Suprapubic skin (tissue), 4 donors: ENCODE results near the gene SORCS2. TPM values are rescaled to one million over a fixed set of nuclear protein-coding genes. Genes with fewer than 3 reads are reported as not detected.

ENCODE experiments used
- DNase-seq, 2 donors: peaks; one replicate each; pipeline ENCODE4 v3.0.0-alpha.2; 2019; ENCODE audit warnings: low spot score in 2 of 2
- H3K27ac ChIP-seq: fragments of 200-600 bp; sonication (generic); one replicate; pipeline ENCODE4 v1.5.1; 2019
- H3K27me3 ChIP-seq: fragments of 200-600 bp; sonication (generic); one replicate; pipeline ENCODE4 v1.5.1; 2019
- H3K36me3 ChIP-seq: fragments of 200-600 bp; sonication (generic); one replicate; pipeline ENCODE4 v1.5.1; 2019
- H3K4me1 ChIP-seq: fragments of 200-600 bp; sonication (generic); one replicate; pipeline ENCODE4 v1.5.1; 2019
- H3K4me3 ChIP-seq: fragments of 200-600 bp; sonication (generic); one replicate; pipeline ENCODE4 v1.5.1; 2019; ENCODE audit warnings: mild to moderate bottlenecking
- H3K9me3 ChIP-seq: fragments of 200-600 bp; sonication (generic); one replicate; pipeline ENCODE4 v1.5.1; 2019
- EP300 ChIP-seq: sonication (generic); formaldehyde crosslinking; IDR thresholded peaks from one replicate; pipeline ENCODE4 v1.6.1; 2017; ENCODE audit warnings: antibody characterized with exemption
- POLR2A ChIP-seq, 2 donors: fragments of 450-650 bp; IDR thresholded peaks; one replicate each; pipeline ENCODE4 v1.6.1; 2017; ENCODE audit warnings: antibody characterized with exemption in 2 of 2, mild to moderate bottlenecking in 2 of 2, moderate library complexity in 2 of 2
- POLR2AphosphoS5 ChIP-seq, 3 donors: sonication (generic); formaldehyde crosslinking; IDR thresholded peaks; one replicate each; pipeline ENCODE4 v1.6.1; 2017; ENCODE audit warnings: antibody characterized with exemption in 3 of 3
- WGBS: methylation state at CpG from one replicate; pipeline ENCODE4 v1.1.5; 2018; 5-methylcytosine and 5-hydroxymethylcytosine counted together
- total RNA-seq, 4 donors: library from RNA; depleted of rRNA; stranded (reverse); fragments of >200 nt; gene quantifications; one replicate each; pipeline ENCODE4 v1.1.0, GENCODE V29; 2016
- TF ChIP-seq, protein P1 (sequence below), 2 donors: fragments of 200-600 bp in 1 of 2; fragments of 450-650 bp in 1 of 2; sonication (generic) in 1 of 2; IDR thresholded peaks; one replicate each; pipeline ENCODE4 v1.5.1; 2016 to 2019; ENCODE audit warnings: antibody characterized with exemption in 2 of 2, mild to moderate bottlenecking in 1 of 2, moderate library complexity in 1 of 2

The SORCS2 gene
- total RNA-seq, 4 donors from 2014 or later = 0.94 to 4.6 (median 1.3) TPM

DNA sequence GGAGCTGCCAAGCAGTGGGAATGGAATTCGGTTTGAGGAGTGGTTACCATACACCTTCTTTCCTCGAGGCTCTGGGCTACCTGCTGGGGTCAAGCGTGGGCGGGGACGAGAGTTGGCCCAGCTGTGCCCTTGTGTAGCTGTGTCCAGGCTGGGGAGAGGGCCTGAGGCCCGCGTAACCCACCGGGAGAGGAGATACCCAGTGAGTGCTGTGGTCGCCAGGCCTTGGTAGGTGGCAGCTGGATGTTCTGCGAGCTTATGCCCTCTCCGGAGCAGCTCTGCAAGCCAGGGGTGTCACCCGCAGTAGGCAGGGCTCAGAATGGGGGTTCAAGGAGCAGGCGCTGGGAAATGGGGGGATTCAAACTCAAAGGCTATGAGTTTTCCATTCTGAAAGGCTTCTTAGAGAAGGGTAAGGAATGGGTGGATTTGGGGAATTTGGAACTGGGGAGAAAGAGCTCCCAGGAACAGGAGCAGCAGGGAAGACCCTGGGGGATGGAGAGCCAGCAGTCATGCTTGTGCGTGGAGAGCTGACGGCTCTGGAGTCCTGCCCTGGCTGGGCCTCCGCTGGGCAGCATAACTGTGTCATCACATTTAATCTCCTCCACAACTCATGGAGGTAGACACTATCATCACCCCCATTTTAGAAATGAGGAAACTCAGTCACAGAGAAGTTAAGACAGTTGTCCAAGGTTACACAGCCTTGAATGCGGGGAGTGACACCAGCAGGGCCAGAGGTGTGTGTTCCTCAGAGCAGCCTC, 117.5 kb downstream of the SORCS2 start:
- 74% methylated on average over 16 of the region's 17 CpGs for WGBS
- no peaks in the 10 kb centered on the region for H3K4me1 ChIP-seq
- no peak overlapping the region for H3K27ac ChIP-seq
- no peak for DNase-seq
- H3K36me3 ChIP-seq = no peaks in the 10 kb centered on the region
- peaks cover 25% of the 10 kb centered on the region for H3K27me3 ChIP-seq
- no peaks in the 10 kb centered on the region for H3K9me3 ChIP-seq
- no peak overlapping the region for H3K4me3 ChIP-seq
- no peak for TF ChIP-seq POLR2AphosphoS5 (IDR thresholded peaks at IDR 0.05)
- TF ChIP-seq EP300 = no peak
- no peak for TF ChIP-seq POLR2A (IDR thresholded peaks at IDR 0.05)
- TF ChIP-seq, protein P1, sequence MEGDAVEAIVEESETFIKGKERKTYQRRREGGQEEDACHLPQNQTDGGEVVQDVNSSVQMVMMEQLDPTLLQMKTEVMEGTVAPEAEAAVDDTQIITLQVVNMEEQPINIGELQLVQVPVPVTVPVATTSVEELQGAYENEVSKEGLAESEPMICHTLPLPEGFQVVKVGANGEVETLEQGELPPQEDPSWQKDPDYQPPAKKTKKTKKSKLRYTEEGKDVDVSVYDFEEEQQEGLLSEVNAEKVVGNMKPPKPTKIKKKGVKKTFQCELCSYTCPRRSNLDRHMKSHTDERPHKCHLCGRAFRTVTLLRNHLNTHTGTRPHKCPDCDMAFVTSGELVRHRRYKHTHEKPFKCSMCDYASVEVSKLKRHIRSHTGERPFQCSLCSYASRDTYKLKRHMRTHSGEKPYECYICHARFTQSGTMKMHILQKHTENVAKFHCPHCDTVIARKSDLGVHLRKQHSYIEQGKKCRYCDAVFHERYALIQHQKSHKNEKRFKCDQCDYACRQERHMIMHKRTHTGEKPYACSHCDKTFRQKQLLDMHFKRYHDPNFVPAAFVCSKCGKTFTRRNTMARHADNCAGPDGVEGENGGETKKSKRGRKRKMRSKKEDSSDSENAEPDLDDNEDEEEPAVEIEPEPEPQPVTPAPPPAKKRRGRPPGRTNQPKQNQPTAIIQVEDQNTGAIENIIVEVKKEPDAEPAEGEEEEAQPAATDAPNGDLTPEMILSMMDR (IDR thresholded peaks at IDR 0.05) = no peak

DNA sequence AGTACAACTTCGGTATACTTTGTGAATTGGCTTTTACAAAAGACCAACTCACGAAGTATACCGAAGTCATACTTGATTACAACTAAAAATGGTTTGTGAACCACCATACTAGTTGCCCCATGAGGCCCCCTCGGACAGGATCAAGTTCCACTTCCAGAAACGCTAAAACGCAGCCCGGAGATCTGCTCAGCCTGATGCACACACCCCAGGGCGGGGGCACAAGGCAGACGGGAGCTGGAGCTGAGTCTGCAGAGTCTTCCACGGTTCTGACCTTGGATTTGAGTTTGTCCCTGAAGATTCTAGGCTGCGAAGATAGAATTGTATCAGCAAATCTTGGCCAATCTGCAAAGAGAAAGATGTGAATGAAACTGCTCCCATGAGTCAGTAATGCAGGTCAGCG, 118.1 kb downstream of the SORCS2 start:
- Histone ChIP-seq H3K9me3 (no peaks in the 10 kb centered on the region), H3K4me1 (no peaks in the 10 kb centered on the region), H3K27ac (no peak overlapping the region), H3K36me3 (no peaks in the 10 kb centered on the region), H3K27me3 (peaks cover 25% of the 10 kb centered on the region), H3K4me3 (no peak overlapping the region)
- no peak for DNase-seq
- TF ChIP-seq POLR2AphosphoS5 (IDR thresholded peaks at IDR 0.05) (no peak), EP300 (no peak), POLR2A (IDR thresholded peaks at IDR 0.05) (no peak)
- TF ChIP-seq, protein P1 (IDR thresholded peaks at IDR 0.05) = no peak
- 69% methylated on average over 12 of the region's 12 CpGs for WGBS

DNA sequence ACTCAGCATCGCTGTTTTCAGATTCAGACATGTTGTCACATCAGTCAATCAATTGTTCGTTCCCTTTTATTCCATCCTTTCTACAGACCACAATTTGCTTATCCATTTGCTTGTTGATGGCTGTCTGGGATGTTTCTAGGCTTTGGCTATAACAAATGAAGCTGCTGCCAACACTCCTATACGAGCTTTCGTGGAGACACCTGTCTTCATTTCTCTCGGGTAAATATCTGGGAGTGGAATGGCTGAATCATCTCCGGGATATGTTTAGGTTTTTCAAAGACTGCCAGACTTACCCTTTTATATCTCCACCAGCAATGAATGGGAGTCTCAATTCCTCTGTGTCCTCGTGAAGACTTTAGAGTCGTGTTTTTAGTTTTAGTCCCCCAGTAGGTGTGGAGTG, 118.9 kb downstream of the SORCS2 start:
- Histone ChIP-seq H3K27me3 (peaks cover 19% of the 10 kb centered on the region), H3K36me3 (no peaks in the 10 kb centered on the region), H3K4me3 (no peak overlapping the region), H3K4me1 (no peaks in the 10 kb centered on the region), H3K9me3 (no peaks in the 10 kb centered on the region), H3K27ac (no peak overlapping the region)
- WGBS = 72% methylated on average over 8 of the region's 8 CpGs
- DNase-seq = no peak
- TF ChIP-seq POLR2A (IDR thresholded peaks at IDR 0.05) (no peak), POLR2AphosphoS5 (IDR thresholded peaks at IDR 0.05) (no peak), EP300 (no peak)
- TF ChIP-seq, protein P1 (IDR thresholded peaks at IDR 0.05) = no peak

DNA sequence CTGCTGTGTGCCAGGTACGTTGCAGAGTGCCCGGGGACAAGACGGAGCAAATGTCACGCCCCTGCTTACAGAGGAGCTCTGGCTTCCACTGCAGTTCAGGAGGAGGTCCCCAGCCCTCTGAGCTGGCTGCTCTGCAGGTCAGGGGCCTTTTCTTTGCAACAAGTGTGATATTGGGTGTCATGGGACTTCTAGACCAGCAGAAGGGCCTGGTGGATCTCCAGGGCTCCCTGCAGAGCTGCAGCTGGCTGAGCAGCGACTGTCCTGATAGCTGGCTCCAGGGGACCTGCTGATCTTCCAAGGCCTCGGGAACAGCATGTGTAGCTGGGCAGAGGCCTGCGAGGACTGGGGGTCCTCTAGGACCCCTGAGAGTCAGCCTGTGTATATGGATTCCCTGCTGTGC, 120.4 kb downstream of the SORCS2 start:
- Histone ChIP-seq H3K36me3 (no peaks in the 10 kb centered on the region), H3K27me3 (peaks cover 10% of the 10 kb centered on the region), H3K9me3 (no peaks in the 10 kb centered on the region), H3K27ac (no peak overlapping the region), H3K4me1 (no peaks in the 10 kb centered on the region), H3K4me3 (no peak overlapping the region)
- 83% methylated on average over 2 of the region's 7 CpGs for WGBS
- TF ChIP-seq, protein P1 (IDR thresholded peaks at IDR 0.05) = no peak
- TF ChIP-seq EP300 (no peak), POLR2AphosphoS5 (IDR thresholded peaks at IDR 0.05) (no peak), POLR2A (IDR thresholded peaks at IDR 0.05) (no peak)
- DNase-seq = no peak

DNA sequence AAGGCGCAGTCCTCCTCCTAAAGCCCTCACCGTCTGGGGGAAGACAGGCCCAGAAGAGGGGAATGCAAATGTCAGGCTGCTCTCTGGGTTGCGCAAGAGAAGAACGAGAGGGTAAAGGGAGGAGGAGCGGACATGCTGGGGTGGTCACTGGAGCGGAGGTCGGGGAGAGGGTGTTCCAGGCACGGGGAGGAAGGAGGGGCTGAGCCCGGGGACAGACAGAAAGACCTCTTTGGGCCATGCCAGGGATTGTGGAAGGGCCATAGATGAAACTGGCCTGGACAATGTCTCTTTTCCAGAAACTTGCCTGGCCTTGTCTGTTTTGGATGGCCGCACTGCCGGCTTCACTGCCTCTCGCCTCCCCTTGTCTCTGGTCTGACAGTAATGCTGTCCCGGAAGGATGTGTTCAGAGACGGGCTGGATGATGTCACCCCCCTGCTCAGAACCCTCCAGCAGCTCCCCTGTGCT, 121.0 kb downstream of the SORCS2 start:
- no peaks in the 10 kb centered on the region for H3K9me3 ChIP-seq
- H3K4me1 ChIP-seq = no peaks in the 10 kb centered on the region
- TF ChIP-seq POLR2AphosphoS5 (IDR thresholded peaks at IDR 0.05) (no peak), EP300 (no peak), POLR2A (IDR thresholded peaks at IDR 0.05) (no peak)
- TF ChIP-seq, protein P1 (IDR thresholded peaks at IDR 0.05) = no peak
- H3K27me3 ChIP-seq = peaks cover 10% of the 10 kb centered on the region
- WGBS = 70% methylated on average over 14 of the region's 14 CpGs
- no peak overlapping the region for H3K27ac ChIP-seq
- no peak overlapping the region for H3K4me3 ChIP-seq
- no peaks in the 10 kb centered on the region for H3K36me3 ChIP-seq
- no peak for DNase-seq
